ENCODE measurements around the gene ZFYVE26.
"Not testable (repeated sequence)": the region's sequence is repeated elsewhere in the genome, so short reads cannot be mapped to it uniquely, and the experiment has no call there.

ZFYVE26 gene

DNA sequence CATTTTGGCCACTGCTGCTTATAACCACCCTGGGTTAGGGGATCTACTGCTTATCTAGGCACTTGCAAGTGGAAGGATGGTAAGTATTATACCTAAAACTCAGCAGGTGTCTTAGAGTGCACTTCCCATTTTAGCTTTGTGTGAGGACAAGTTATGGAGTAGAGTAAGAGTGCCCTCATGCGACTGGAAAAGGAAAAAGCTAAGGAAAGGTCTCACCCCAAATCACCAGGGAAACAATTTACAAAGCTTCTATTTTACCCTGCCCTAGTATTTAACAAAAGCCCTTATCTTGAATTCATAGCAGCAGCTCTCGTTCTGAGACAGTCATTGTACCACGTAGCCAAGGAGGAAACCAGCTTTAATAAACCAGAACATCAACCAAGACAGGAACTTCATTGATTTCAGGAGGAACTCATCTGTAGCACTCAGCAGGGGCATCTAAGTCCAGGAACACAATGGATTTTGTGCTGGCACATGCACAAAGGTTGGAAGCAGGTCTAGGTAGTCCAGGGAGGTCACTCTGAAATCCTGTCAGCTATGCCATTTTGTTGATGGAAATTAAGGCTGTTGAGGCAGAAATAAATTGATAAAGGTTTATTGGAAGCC is 111.8 kb downstream of the ZFYVE26 start:
- DNase-seq = no peak

DNA sequence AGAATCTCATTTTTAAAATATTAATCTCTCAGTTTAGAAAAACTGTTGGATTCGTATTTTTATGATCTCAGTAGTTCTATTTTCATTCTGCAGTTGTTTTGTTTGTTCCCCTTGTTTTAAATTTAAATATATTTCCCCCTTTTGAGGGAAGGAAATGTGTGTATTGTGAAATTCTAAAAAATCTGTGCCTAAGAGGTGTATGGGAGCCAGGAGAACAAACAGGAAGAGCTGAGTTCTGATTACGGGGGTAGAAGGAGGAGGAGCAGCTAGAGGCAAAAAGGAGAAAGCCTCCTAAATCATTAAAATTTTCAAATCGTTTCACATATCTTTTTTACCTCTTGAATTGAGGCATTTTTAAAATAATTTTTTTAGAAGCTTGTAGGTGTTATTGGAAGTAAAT is 112.4 kb downstream of the ZFYVE26 start:
- DNase-seq = no peak

DNA sequence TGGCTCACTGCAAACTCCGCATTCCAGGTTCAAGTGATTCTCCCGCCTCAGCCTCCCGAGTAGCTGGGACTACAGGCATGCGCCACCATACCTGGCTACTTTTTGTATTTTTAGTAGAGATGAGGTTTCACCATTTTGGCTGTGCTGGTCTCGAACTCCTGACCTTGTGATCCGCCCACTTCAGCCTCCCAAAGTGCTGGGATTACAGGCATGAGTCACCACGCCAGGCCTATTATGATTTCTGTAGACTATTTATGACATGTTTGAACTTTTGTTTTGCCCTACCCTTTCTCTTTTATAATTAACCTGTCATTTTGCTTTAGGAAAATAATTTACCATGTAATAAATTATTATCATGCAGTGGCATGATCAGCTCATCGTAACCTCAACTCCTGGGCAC is 114.9 kb downstream of the ZFYVE26 start, which contains the start of gene RDH12:
TSS of gene RDH12 (plus strand) at position 395 of the 400 bp plus-strand sequence. CDS start 20,757 bp downstream, outside the sequence.
- not testable (repeated sequence) for DNase-seq

DNA sequence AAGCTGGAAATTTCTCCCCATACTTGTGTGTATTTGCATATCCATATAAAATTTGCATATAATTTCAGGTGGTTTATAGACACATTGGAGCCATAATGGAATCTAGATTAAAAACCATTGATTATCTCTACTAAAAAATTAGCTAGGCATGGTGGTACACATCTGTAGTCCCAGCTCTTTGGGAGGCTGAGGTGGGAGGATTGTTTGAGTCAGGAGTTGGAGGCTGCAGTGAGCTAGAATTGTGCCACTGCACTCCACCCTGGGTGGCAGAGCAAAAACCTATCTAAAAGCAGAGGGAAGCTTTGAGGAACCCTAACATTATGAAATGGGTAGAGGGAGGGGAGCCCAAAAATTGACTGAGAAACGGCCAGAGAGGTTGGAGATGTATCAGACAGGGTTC is 118.2 kb downstream of the ZFYVE26 start:
- no peak for DNase-seq

DNA sequence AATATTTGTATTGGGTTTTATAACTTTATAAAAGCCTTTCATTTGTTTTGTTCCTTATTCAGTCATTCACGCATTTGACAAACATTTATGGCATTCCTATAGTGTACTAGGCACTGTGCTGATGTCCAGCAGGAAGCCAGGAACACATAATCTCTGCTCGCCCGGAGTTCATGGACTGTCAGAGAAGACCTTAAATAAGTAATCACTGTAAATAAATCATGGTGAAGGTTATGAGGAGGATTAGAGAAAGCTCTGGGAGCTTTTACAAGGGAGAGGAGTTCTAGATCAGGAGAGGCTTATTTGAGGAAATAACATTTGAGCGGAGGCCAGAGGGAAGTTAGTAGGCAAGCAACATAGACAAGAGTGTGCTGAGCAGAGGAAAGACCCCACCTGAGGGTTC is 119.4 kb downstream of the ZFYVE26 start:
- DNase-seq = no peak
